Endothelial cell (in vitro differentiated cells): Measurements from ENCODE around the gene PRR22. TPM values are rescaled to one million over a fixed set of nuclear protein-coding genes. Genes with fewer than 3 reads are reported as not detected.

Experiments
- DNase-seq: peaks from one replicate; pipeline ENCODE4 v3.0.0; 2021; ENCODE audit warnings: low spot score
- H3K27ac Mint-ChIP-seq: one replicate; pipeline ENCODE4 v1.8.0; 2021; ENCODE audit warnings: mixed read lengths, inconsistent platforms; ENCODE audit not compliant: unreplicated experiment
- H3K27me3 Mint-ChIP-seq: one replicate; pipeline ENCODE4 v1.8.0; 2021; ENCODE audit warnings: mild to moderate bottlenecking, moderate library complexity, mixed read lengths, inconsistent platforms; ENCODE audit not compliant: unreplicated experiment
- H3K36me3 Mint-ChIP-seq: one replicate; pipeline ENCODE4 v1.8.0; 2021; ENCODE audit warnings: mild to moderate bottlenecking, low read depth, mixed read lengths, inconsistent platforms; ENCODE audit not compliant: unreplicated experiment
- H3K4me1 Mint-ChIP-seq: one replicate; pipeline ENCODE4 v1.8.0; 2021; ENCODE audit warnings: mild to moderate bottlenecking, mixed read lengths, inconsistent platforms; ENCODE audit not compliant: unreplicated experiment
- H3K4me3 Mint-ChIP-seq: one replicate; pipeline ENCODE4 v1.8.0; 2021; ENCODE audit warnings: mild to moderate bottlenecking, mixed read lengths, inconsistent platforms; ENCODE audit not compliant: unreplicated experiment
- H3K9me3 Mint-ChIP-seq: one replicate; pipeline ENCODE4 v1.8.0; 2021; ENCODE audit warnings: mixed read lengths, inconsistent platforms; ENCODE audit not compliant: unreplicated experiment
- CTCF ChIP-seq: fragments of 200-600 bp; sonication (generic); IDR thresholded peaks from one replicate; pipeline ENCODE4 v1.5.0; 2021; ENCODE audit warnings: antibody characterized with exemption; ENCODE audit not compliant: unreplicated experiment
- total RNA-seq: library from RNA; stranded (reverse); fragmentation: NEBNext Ultra II Directional; extraction: Animal tissue kit (Norgen Biotek cat#: 25700); gene quantifications from one replicate; pipeline ENCODE4 v1.2.1, GENCODE V29; 2021; ENCODE audit not compliant: unreplicated experiment

PRR22 gene
- total RNA-seq, 1 donor from 2014 or later, result 2.2 TPM

DNA sequence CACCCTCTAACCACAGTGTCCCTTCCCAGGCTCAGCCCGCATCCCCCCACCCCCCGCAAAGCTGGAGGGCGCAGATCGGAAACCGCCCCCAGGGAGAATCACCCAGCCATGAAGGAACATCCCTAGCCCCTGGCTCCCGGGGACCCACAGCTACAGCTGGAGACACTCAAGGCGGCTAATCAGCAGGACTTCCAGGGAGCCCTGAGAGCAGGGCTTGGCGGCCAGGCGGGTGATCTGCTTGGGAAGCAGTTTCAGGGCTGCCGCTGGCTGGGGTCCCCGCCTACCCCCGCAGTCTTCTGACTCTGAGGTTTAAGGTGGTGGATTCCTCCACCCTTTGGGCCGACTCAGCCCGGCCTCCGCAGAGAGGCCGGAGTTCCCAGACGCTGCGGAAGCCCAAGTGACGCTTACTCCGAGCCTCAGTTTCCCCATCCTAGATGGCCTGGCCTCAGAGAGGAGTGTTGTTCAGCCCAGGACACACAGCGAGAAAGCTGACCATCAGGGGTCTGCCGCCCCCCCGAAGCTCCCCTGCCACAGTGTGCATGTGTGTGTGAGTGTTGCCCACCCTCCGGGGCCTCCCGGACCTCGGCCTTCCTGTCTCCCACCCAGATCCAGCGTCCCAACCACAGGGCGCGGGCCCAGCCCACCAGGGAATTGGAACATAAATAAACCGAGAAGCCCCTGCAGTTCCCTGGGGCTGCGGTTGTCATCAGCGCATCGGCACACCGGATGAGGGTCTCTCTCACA lies 45.2 kb upstream of the PRR22 start:
- Mint-ChIP-seq H3K4me1 (no peaks in the 10 kb centered on the region), H3K9me3 (no peaks in the 10 kb centered on the region), H3K4me3 (peak overlapping the region; percentile 78), H3K27me3 (peaks cover 7% of the 10 kb centered on the region), H3K36me3 (no peaks in the 10 kb centered on the region), H3K27ac (no peak overlapping the region)
- no peak for DNase-seq
- no peak for TF ChIP-seq CTCF

- no peaks in the 10 kb centered on the region for H3K36me3 Mint-ChIP-seq
- H3K4me1 Mint-ChIP-seq, result no peaks in the 10 kb centered on the region
- TF ChIP-seq CTCF, result no peak
- peak overlapping the region; percentile 84 for H3K27ac Mint-ChIP-seq
- no peaks in the 10 kb centered on the region for H3K9me3 Mint-ChIP-seq
- H3K27me3 Mint-ChIP-seq, result peaks cover 7% of the 10 kb centered on the region
- no peak for DNase-seq
- H3K4me3 Mint-ChIP-seq, result peak overlapping the region; percentile 90
Measured at GRCh38 chr19:5828661-5829566, 44.4 kb upstream of the PRR22 start.

- Mint-ChIP-seq H3K4me3 (peak overlapping the region; percentile 90), H3K27me3 (peaks cover 7% of the 10 kb centered on the region), H3K4me1 (no peaks in the 10 kb centered on the region), H3K27ac (peak overlapping the region; percentile 84), H3K36me3 (no peaks in the 10 kb centered on the region), H3K9me3 (no peaks in the 10 kb centered on the region)
- peak; percentile 98 for DNase-seq
- TF ChIP-seq CTCF, result no peak
Measured at GRCh38 chr19:5827891-5828660, 43.5 kb upstream of the PRR22 start.

DNA sequence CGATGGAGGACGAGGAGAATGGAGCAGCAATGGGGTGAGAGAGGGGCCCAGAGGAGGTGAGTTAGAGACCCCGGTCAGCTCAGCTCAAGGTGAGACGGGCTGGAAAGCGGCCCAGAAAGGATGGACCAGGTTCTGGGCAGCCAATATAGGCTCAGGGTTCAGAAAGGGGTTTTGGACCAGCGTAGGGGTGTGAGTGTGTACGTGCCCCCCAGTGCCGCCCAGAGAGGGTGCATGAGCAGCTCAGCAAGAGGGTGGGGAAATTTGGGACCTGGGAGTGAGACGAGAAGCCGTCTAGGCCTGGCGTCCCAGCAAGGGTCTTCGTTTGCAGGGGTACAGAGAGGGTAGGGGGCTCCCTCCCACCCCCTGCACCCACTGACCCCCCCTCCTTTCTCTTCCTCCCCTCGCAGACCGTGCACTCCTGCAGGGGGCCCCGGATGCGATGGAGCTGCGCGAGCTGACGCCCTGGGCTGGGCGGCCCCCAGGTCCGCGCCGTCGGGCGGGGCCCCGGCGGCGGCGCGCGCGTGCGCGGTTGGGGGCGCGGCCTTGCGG lies 42.9 kb upstream of the PRR22 start:
- H3K4me1 Mint-ChIP-seq, result no peaks in the 10 kb centered on the region
- peaks cover 7% of the 10 kb centered on the region for H3K27me3 Mint-ChIP-seq
- no peaks in the 10 kb centered on the region for H3K36me3 Mint-ChIP-seq
- TF ChIP-seq CTCF, result no peak
- no peak for DNase-seq
- no peaks in the 10 kb centered on the region for H3K9me3 Mint-ChIP-seq
- H3K4me3 Mint-ChIP-seq, result peak overlapping the region; percentile 91
- H3K27ac Mint-ChIP-seq, result peak overlapping the region; percentile 45
